Measurements from ENCODE around the gene EPAS1.

- TF ChIP-seq CTCF (conservative IDR thresholded peaks at IDR 0.05 in 1 of 2, IDR thresholded peaks at IDR 0.05 in 1 of 2; ENCODE audit: extremely low read depth in 1 of 2, insufficient read depth in 1 of 2, low read depth in 1 of 2, low read length in 2 of 2), result no peak
- TF ChIP-seq EZH2 (IDR thresholded peaks at IDR 0.05; ENCODE audit: borderline replicate concordance, low read length), result no peak
Observed at GRCh38 chr2:46313063-46313462, 15.9 kb downstream of the EPAS1 start.

Measured in mammary epithelial cell (primary cell).